Head of caudate nucleus (tissue), 42 donors: ENCODE data around the gene YARS2.
A peak's percentile ranks its signal among the peaks of the same experiment; 100 is the strongest.

Experiments
- DNase-seq, 42 donors: peaks; one replicate each; pipeline versions ENCODE4 v3.0.0 to v3.0.0-alpha.2; 2020 to 2021; ENCODE audit warnings: mixed read lengths in 7 of 42
- intact Hi-C: fragments of 100-400 bp; cut with DNase I; formaldehyde crosslinking; loops from one replicate; pipeline ENCODE4 v1.15.0; 2022

YARS2 gene

GRCh38 chr12:32755654-32756475, at the start of gene YARS2:
Gene YARS2, minus strand, starts transcription at chr12:32755897. Its CDS starts 23 bp downstream, at chr12:32755874.
- intact Hi-C loops, result loop anchor here (1.0 to 5.0 kb wide), 3 partner anchors 77 to 1266 kb away; partner anchors contain the start of genes ALG10 and DNM1L
- DNase-seq, result peak; percentile 85 to 98 (median 95)

GRCh38 chr12:32804301-32804700, 48.6 kb upstream of the YARS2 start:
- DNase-seq, result no peak
- intact Hi-C loops, result no loop called here

- intact Hi-C loops, result no loop called here
- DNase-seq, result no peak
Observed at GRCh38 chr12:32801269-32801980, 45.7 kb upstream of the YARS2 start.

- no peak for DNase-seq
- intact Hi-C loops, result no loop called here
Observed at GRCh38 chr12:32794281-32794680, 38.6 kb upstream of the YARS2 start.

- intact Hi-C loops, result no loop called here
- no peak for DNase-seq
Observed at GRCh38 chr12:32789916-32790315, 34.2 kb upstream of the YARS2 start.

- intact Hi-C loops, result no loop called here
- DNase-seq, result no peak
Observed at GRCh38 chr12:32789446-32789845, 33.7 kb upstream of the YARS2 start.

GRCh38 chr12:32788405-32788804, 32.7 kb upstream of the YARS2 start:
- DNase-seq, result no peak
- intact Hi-C loops, result no loop called here

GRCh38 chr12:32785557-32785956, 29.9 kb upstream of the YARS2 start:
- intact Hi-C loops, result no loop called here

GRCh38 chr12:32783029-32783428, 27.3 kb upstream of the YARS2 start:
- no peak for DNase-seq
- intact Hi-C loops, result no loop called here

More at GRCh38 chr12:32785557-32785956, 29.9 kb upstream of the YARS2 start:
- no peak for DNase-seq

- DNase-seq, result no peak
- intact Hi-C loops, result no loop called here
Observed at GRCh38 chr12:32780071-32780470, 24.4 kb upstream of the YARS2 start.

GRCh38 chr12:32777691-32778175, 22.0 kb upstream of the YARS2 start:
- intact Hi-C loops, result no loop called here
- no peak for DNase-seq

- intact Hi-C loops, result no loop called here
- DNase-seq, result no peak
Observed at GRCh38 chr12:32777159-32777558, 21.5 kb upstream of the YARS2 start.

- no peak for DNase-seq
- intact Hi-C loops, result no loop called here
Observed at GRCh38 chr12:32776258-32776657, 20.6 kb upstream of the YARS2 start.

GRCh38 chr12:32773691-32774090, 18.0 kb upstream of the YARS2 start:
- intact Hi-C loops, result no loop called here

GRCh38 chr12:32770141-32770540, 14.4 kb upstream of the YARS2 start:
- intact Hi-C loops, result no loop called here
- no peak for DNase-seq

More at GRCh38 chr12:32773691-32774090, 18.0 kb upstream of the YARS2 start:
- DNase-seq, result no peak

- intact Hi-C loops, result no loop called here
- no peak for DNase-seq
Observed at GRCh38 chr12:32768518-32768917, 12.8 kb upstream of the YARS2 start.

- no peak for DNase-seq
- intact Hi-C loops, result no loop called here
Observed at GRCh38 chr12:32765906-32766305, 10.2 kb upstream of the YARS2 start.

- DNase-seq, result no peak
- intact Hi-C loops, result no loop called here
Observed at GRCh38 chr12:32761716-32762115, 6.0 kb upstream of the YARS2 start.

- no peak for DNase-seq
- intact Hi-C loops, result loop anchor here (5.0 kb wide), 1 partner anchor 160 kb away; no protein-coding TSS in a partner anchor
Observed at GRCh38 chr12:32757157-32757556, 1.5 kb upstream of the YARS2 start.

- intact Hi-C loops, result loop anchor here (1.0 to 5.0 kb wide), 2 partner anchors 161 to 1266 kb away; partner anchors contain the start of gene ALG10
- peak in 10 of 42 donors; percentile 4 to 45 (median 12) for DNase-seq
Observed at GRCh38 chr12:32756476-32757066, 874 bp upstream of the YARS2 start.
